Thyroid gland (tissue), 4 donors: ENCODE results near the gene PTP4A2.

Experiments
- CTCF ChIP-seq, 6 experiments: fragments of 200-600 bp in 3 of 6; fragments of 450-650 bp in 3 of 6; sonication (generic) in 3 of 6; IDR thresholded peaks; one replicate each; pipeline ENCODE4 v1.5.1; 2016 to 2019; ENCODE audit warnings: antibody characterized with exemption in 6 of 6, mild to moderate bottlenecking in 2 of 6, inconsistent platforms in 1 of 6, moderate library complexity in 1 of 6
- POLR2A ChIP-seq, 2 donors: fragments of 450-650 bp; IDR thresholded peaks; one replicate each; pipeline ENCODE4 v1.6.1; 2017; ENCODE audit warnings: antibody characterized with exemption in 2 of 2, mild to moderate bottlenecking in 2 of 2, moderate library complexity in 1 of 2

- TF ChIP-seq CTCF (IDR thresholded peaks at IDR 0.05) (no peak), POLR2A (IDR thresholded peaks at IDR 0.05) (no peak)
Measured at GRCh38 chr1:31920956-31921355, 17.2 kb downstream of the PTP4A2 start.
